ENCODE results near the gene OPCML.

DNA sequence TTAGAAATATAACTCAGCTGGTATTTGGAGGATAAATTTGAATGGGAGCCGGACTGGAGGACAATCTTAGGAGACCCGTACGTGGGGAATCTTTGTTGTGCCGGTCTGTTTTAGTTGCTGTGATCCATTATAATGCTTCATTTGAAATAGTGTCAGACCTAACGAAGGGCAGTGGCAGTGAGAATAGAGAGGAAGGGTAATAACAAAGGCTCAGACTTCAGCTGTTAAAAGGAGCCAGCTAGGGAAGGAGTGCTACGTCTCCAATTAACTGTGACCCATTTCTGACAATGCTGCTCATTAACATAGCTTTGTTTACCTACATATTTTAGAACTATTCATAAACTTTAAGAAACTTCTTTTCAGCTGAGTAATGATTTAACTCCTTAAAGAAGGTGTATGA, 246.9 kb downstream of the OPCML start:
- no peak for TF ChIP-seq EZH2 (IDR thresholded peaks at IDR 0.05; ENCODE audit: borderline replicate concordance, low read depth, low read length, poor library complexity, severe bottlenecking)
- TF ChIP-seq, protein P1, sequence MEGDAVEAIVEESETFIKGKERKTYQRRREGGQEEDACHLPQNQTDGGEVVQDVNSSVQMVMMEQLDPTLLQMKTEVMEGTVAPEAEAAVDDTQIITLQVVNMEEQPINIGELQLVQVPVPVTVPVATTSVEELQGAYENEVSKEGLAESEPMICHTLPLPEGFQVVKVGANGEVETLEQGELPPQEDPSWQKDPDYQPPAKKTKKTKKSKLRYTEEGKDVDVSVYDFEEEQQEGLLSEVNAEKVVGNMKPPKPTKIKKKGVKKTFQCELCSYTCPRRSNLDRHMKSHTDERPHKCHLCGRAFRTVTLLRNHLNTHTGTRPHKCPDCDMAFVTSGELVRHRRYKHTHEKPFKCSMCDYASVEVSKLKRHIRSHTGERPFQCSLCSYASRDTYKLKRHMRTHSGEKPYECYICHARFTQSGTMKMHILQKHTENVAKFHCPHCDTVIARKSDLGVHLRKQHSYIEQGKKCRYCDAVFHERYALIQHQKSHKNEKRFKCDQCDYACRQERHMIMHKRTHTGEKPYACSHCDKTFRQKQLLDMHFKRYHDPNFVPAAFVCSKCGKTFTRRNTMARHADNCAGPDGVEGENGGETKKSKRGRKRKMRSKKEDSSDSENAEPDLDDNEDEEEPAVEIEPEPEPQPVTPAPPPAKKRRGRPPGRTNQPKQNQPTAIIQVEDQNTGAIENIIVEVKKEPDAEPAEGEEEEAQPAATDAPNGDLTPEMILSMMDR (conservative IDR thresholded peaks at IDR 0.05; ENCODE audit: low read depth, low read length): no peak

Data from A673 (cell line).